ENCODE results near the gene TCF7L1.
"Not testable (repeated sequence)": the region's sequence is repeated elsewhere in the genome, so short reads cannot be mapped to it uniquely, and the experiment has no call there.

Gene TCF7L1

DNA sequence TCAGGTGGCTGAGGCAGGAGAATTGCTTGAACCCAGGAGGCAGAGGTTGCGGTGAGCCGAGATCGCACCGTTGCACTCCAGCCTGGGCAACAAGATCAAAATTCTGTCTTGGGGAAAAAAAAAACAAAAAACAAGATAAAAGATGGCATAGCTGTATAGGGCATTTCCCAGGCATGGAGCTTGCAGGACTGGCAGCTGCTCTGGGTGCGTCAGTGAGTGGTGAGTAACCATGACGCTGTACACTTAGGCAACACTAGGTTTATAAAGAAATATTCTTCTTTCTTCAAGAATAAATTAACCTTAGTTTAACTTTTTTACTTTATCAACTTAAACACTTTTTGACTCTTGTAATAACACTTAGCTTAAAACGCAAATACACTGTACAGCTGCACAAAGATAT is 179.2 kb downstream of the TCF7L1 start:
- Histone ChIP-seq H3K4me1 (ENCODE audit: insufficient read depth, low read length, poor library complexity, severe bottlenecking) (peaks cover 10% of the 10 kb centered on the region), H3K4me2 (ENCODE audit: low read depth, low read length, poor library complexity, severe bottlenecking) (no peak overlapping the region), H3K9me3 (ENCODE audit: insufficient read depth, low read depth, low read length) (no peaks in the 10 kb centered on the region), H3K9me2 (replicated peaks; ENCODE audit: low read depth, low read length) (no peaks in the 10 kb centered on the region), H4K20me1 (ENCODE audit: insufficient read depth, low read length, poor library complexity, severe bottlenecking) (peaks cover 4% of the 10 kb centered on the region), H3K4me3 (ENCODE audit: low read length, poor library complexity, severe bottlenecking) (no peak overlapping the region), H3K9ac (ENCODE audit: low read depth, low read length, poor library complexity, severe bottlenecking) (no peak overlapping the region), H3K27me3 (ENCODE audit: insufficient read depth, low read length, poor library complexity, severe bottlenecking) (no peaks in the 10 kb centered on the region), H3F3A (ENCODE audit: low read depth) (no peaks in the 10 kb centered on the region), H2AFZ (ENCODE audit: low read length) (no peak overlapping the region), H3K79me2 (ENCODE audit: insufficient read depth, low read length) (0 out of 2 replicates have a peak, but pooled peaks cover 7% of the 10 kb centered on the region), H3K36me3 (ENCODE audit: insufficient read depth, low read length) (peaks cover 28% of the 10 kb centered on the region; the same call in 1 of the 2 replicates)
- TF ChIP-seq, protein P1, sequence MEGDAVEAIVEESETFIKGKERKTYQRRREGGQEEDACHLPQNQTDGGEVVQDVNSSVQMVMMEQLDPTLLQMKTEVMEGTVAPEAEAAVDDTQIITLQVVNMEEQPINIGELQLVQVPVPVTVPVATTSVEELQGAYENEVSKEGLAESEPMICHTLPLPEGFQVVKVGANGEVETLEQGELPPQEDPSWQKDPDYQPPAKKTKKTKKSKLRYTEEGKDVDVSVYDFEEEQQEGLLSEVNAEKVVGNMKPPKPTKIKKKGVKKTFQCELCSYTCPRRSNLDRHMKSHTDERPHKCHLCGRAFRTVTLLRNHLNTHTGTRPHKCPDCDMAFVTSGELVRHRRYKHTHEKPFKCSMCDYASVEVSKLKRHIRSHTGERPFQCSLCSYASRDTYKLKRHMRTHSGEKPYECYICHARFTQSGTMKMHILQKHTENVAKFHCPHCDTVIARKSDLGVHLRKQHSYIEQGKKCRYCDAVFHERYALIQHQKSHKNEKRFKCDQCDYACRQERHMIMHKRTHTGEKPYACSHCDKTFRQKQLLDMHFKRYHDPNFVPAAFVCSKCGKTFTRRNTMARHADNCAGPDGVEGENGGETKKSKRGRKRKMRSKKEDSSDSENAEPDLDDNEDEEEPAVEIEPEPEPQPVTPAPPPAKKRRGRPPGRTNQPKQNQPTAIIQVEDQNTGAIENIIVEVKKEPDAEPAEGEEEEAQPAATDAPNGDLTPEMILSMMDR (conservative IDR thresholded peaks at IDR 0.05; ENCODE audit: low read length), result no peak
- TF ChIP-seq EZH2phosphoT487 (IDR thresholded peaks at IDR 0.05; ENCODE audit: borderline replicate concordance), result no peak

DNA sequence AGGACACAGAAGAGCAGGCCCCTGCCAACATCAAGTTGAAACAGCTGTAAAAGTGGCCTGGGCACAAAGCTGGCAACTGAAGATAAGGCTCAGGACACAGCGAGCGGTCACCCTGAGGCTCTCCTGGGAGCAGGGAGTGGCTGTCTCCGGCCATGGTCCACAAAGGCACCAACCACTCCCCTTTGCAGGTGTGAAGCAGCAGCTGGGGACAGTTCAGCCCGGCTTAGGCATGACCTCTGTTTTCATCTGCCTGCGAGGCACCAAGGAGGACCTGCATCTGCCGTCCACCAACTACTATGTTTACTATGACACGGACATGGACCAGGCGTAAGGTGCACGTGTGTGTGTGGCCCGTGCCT is 181.7 kb downstream of the TCF7L1 start:
- Histone ChIP-seq H3F3A (ENCODE audit: low read depth) (no peaks in the 10 kb centered on the region), H3K9ac (ENCODE audit: low read depth, low read length, poor library complexity, severe bottlenecking) (no peak overlapping the region), H3K79me2 (ENCODE audit: insufficient read depth, low read length) (peaks cover 25% of the 10 kb centered on the region), H2AFZ (ENCODE audit: low read length) (no peak overlapping the region), H3K9me3 (ENCODE audit: insufficient read depth, low read depth, low read length) (no peaks in the 10 kb centered on the region), H3K4me3 (ENCODE audit: low read length, poor library complexity, severe bottlenecking) (no peak overlapping the region), H3K4me1 (ENCODE audit: insufficient read depth, low read length, poor library complexity, severe bottlenecking) (peaks cover 14% of the 10 kb centered on the region), H4K20me1 (ENCODE audit: insufficient read depth, low read length, poor library complexity, severe bottlenecking) (peaks cover 24% of the 10 kb centered on the region), H3K4me2 (ENCODE audit: low read depth, low read length, poor library complexity, severe bottlenecking) (no peak overlapping the region), H3K27me3 (ENCODE audit: insufficient read depth, low read length, poor library complexity, severe bottlenecking) (no peaks in the 10 kb centered on the region), H3K9me2 (replicated peaks; ENCODE audit: low read depth, low read length) (no peaks in the 10 kb centered on the region), H3K36me3 (ENCODE audit: insufficient read depth, low read length) (peaks cover 44% of the 10 kb centered on the region; the same call in 1 of the 2 replicates)
- TF ChIP-seq, protein P1 (conservative IDR thresholded peaks at IDR 0.05; ENCODE audit: low read length), result no peak
- TF ChIP-seq EZH2phosphoT487 (IDR thresholded peaks at IDR 0.05; ENCODE audit: borderline replicate concordance), result no peak

DNA sequence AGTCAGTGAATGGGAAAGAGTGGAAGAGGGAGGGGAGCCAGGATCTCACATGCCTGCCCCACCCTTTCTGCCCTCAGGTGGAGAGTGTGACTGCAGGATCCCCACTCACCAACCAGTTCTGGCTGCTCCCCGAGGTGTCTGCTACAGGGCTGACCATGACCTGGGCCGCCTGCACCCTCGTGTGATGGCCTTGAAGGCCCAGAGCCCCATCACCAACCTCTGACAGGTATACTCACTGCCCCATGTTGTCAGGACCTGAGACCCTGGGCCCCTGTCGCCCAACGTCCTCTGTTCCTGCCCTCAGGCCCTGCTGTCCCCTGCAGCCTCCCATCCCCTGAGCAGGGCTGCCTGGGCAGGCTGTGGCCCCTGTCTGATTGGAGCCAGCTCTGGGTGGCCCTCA is 182.7 kb downstream of the TCF7L1 start:
- not testable (repeated sequence) for H3K9me3 ChIP-seq (ENCODE audit: insufficient read depth, low read depth, low read length); H3K9ac ChIP-seq (ENCODE audit: low read depth, low read length, poor library complexity, severe bottlenecking); H3K27me3 ChIP-seq (ENCODE audit: insufficient read depth, low read length, poor library complexity, severe bottlenecking); H3K4me3 ChIP-seq (ENCODE audit: low read length, poor library complexity, severe bottlenecking); H3K4me2 ChIP-seq (ENCODE audit: low read depth, low read length, poor library complexity, severe bottlenecking); H3F3A ChIP-seq (ENCODE audit: low read depth); H3K9me2 ChIP-seq (replicated peaks; ENCODE audit: low read depth, low read length); H2AFZ ChIP-seq (ENCODE audit: low read length)
- Histone ChIP-seq H4K20me1 (ENCODE audit: insufficient read depth, low read length, poor library complexity, severe bottlenecking) (peaks cover 34% of the 10 kb centered on the region), H3K79me2 (ENCODE audit: insufficient read depth, low read length) (peaks cover 35% of the 10 kb centered on the region), H3K36me3 (ENCODE audit: insufficient read depth, low read length) (peaks cover 53% of the 10 kb centered on the region), H3K4me1 (ENCODE audit: insufficient read depth, low read length, poor library complexity, severe bottlenecking) (peaks cover 22% of the 10 kb centered on the region)
